GM12873 (cell line): ENCODE measurements around the gene GPR180.

Source experiments
- TF ChIP-seq, protein P1 (sequence below): IDR thresholded peaks from 2 replicates; pipeline ENCODE4 v1.5.1; 2012; ENCODE audit warnings: low read depth, mild to moderate bottlenecking, moderate library complexity, low read length, control low read depth; ENCODE audit not compliant: insufficient read depth; ENCODE audit errors: missing control alignments

The GPR180 gene

GRCh38 chr13:94601446-94602431, at the start of gene GPR180:
Gene GPR180 (plus strand): TSS chr13:94601857. CDS start chr13:94601928, 71 bp downstream.
- TF ChIP-seq, protein P1, sequence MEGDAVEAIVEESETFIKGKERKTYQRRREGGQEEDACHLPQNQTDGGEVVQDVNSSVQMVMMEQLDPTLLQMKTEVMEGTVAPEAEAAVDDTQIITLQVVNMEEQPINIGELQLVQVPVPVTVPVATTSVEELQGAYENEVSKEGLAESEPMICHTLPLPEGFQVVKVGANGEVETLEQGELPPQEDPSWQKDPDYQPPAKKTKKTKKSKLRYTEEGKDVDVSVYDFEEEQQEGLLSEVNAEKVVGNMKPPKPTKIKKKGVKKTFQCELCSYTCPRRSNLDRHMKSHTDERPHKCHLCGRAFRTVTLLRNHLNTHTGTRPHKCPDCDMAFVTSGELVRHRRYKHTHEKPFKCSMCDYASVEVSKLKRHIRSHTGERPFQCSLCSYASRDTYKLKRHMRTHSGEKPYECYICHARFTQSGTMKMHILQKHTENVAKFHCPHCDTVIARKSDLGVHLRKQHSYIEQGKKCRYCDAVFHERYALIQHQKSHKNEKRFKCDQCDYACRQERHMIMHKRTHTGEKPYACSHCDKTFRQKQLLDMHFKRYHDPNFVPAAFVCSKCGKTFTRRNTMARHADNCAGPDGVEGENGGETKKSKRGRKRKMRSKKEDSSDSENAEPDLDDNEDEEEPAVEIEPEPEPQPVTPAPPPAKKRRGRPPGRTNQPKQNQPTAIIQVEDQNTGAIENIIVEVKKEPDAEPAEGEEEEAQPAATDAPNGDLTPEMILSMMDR, result no peak

GRCh38 chr13:94552095-94552494, 49.6 kb upstream of the GPR180 start:
- TF ChIP-seq, protein P1, result no peak

GRCh38 chr13:94553766-94554165, 47.9 kb upstream of the GPR180 start:
- TF ChIP-seq, protein P1, result no peak

DNA sequence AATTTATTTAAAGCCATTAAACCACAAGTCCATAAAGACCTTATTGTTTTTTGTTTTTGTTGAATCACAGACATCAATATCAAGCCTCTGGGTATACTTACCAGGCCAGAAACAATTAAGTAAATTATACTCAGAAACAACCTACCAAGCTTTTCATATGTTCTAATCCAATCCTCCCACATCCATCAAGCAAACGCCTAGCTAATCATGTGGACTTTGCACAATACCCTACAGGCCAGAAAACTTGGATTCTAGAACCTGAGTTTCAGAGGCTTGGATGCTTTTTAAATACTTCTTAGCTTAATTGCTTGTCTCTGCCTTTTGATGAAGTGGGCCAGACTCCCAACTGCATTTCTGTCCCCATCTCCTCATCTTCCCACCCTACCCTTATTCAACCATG, 45.6 kb upstream of the GPR180 start:
- TF ChIP-seq, protein P1, result no peak

- TF ChIP-seq, protein P1, result no peak
Observed at GRCh38 chr13:94556621-94557020, 45.0 kb upstream of the GPR180 start.

DNA sequence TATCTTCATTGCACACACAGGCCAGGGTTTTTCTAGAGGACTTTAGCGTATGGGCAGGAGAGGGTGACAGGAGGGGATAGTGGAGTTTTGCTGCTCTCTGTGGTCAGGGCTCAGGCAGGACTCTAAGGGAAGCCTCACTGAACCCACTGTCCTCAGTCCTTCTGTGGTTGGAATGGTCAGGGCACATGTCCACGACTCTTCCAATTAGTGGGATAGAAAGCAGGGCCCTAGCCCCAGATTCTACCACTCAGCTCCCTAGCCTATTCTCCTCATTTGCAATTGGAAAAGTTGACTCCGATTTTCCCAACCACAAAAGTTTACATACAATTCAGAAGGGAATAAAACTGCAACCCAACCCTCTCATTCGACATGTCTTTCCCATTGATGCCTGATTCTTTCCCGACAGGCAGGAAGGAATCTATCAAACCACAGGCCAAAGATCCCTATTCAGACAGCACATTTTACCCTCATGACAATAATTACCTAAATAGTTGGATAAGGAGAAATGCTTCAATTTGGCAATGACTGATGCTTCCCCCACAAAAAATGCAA, 43.9 kb upstream of the GPR180 start:
- TF ChIP-seq, protein P1, result no peak

DNA sequence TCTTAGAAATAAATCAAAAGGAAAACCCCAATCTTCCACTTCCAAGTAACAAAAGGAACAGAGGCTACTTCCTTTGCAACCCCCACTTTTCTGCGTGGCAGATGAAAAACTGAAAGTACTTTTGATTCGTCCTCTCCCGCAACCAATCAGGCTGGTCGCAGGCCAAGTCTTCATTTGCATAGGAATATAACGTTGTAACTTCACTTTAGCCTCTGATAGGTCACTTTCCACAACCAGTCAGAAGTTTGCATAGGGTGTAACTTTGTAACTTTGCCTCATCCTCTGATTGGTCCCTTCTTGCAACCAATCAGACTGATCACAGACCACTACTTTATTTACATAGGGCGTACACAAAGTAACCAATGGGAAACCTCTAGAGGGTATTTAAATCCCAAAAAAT, 42.9 kb upstream of the GPR180 start:
- TF ChIP-seq, protein P1, result no peak
